GM19035 (cell line): ENCODE data around the gene BNIPL.

Source experiments
- ATAC-seq: cut with Tn5 transposase; IDR thresholded peaks from one replicate; pipeline ENCODE4 v1.9.1; 2021; ENCODE audit not compliant: unreplicated experiment

Gene BNIPL

GRCh38 chr1:151036356-151036755, at the start of gene BNIPL:
Gene BNIPL, plus strand, starts transcription at chr1:151036586. Its CDS starts 140 bp downstream, at chr1:151036726.
- no peak for ATAC-seq

GRCh38 chr1:150987924-150988323, 48.5 kb upstream of the BNIPL start:
- ATAC-seq, result no peak

GRCh38 chr1:150992626-150993025, 43.8 kb upstream of the BNIPL start:
- no peak for ATAC-seq

GRCh38 chr1:150994248-150994647, 42.1 kb upstream of the BNIPL start:
- no peak for ATAC-seq

GRCh38 chr1:150995460-150995859, 40.9 kb upstream of the BNIPL start:
- no peak for ATAC-seq

- no peak for ATAC-seq
Observed at GRCh38 chr1:150995896-150996295, 40.5 kb upstream of the BNIPL start.

- ATAC-seq, result no peak
Observed at GRCh38 chr1:150997126-150997872, 39.1 kb upstream of the BNIPL start.

- no peak for ATAC-seq
Observed at GRCh38 chr1:150997949-150998348, 38.4 kb upstream of the BNIPL start.

- ATAC-seq, result no peak
Observed at GRCh38 chr1:150999051-150999674, 37.2 kb upstream of the BNIPL start.

- ATAC-seq, result no peak
Observed at GRCh38 chr1:150999926-151000325, 36.5 kb upstream of the BNIPL start.

- ATAC-seq, result no peak
Observed at GRCh38 chr1:151000408-151000807, 36.0 kb upstream of the BNIPL start.

GRCh38 chr1:151001602-151002001, 34.8 kb upstream of the BNIPL start:
- ATAC-seq, result no peak

GRCh38 chr1:151002051-151002450, 34.3 kb upstream of the BNIPL start:
- ATAC-seq, result no peak

- ATAC-seq, result no peak
Observed at GRCh38 chr1:151002611-151003010, 33.8 kb upstream of the BNIPL start.

- no peak for ATAC-seq
Observed at GRCh38 chr1:151003180-151003579, 33.2 kb upstream of the BNIPL start.

- no peak for ATAC-seq
Observed at GRCh38 chr1:151005729-151006319, 30.6 kb upstream of the BNIPL start.

- peak; percentile 45 for ATAC-seq
Observed at GRCh38 chr1:151006327-151007052, 29.9 kb upstream of the BNIPL start, which contains the start of gene MINDY1. Gene MINDY1, minus strand, starts transcription at chr1:151006902. Its CDS starts 4,285 bp downstream, at chr1:151002617.

GRCh38 chr1:151007853-151008243, 28.5 kb upstream of the BNIPL start:
- no peak for ATAC-seq

- ATAC-seq, result peak; percentile 75
Observed at GRCh38 chr1:151008244-151009205, 27.9 kb upstream of the BNIPL start, which contains the start of gene PRUNE1. Gene PRUNE1, plus strand, starts transcription at chr1:151008449. Its CDS starts 184 bp downstream, at chr1:151008633.

- no peak for ATAC-seq
Observed at GRCh38 chr1:151009206-151009587, 27.2 kb upstream of the BNIPL start.
